COLO829 (cell line): ENCODE data around the gene LEFTY1.
"Not testable (repeated sequence)": the region's sequence is repeated elsewhere in the genome, so short reads cannot be mapped to it uniquely, and the experiment has no call there.

ENCODE experiments used
- DNase-seq: peaks from one replicate; pipeline ENCODE4 v3.0.0; 2012; ENCODE audit warnings: low spot score

LEFTY1 gene

DNA sequence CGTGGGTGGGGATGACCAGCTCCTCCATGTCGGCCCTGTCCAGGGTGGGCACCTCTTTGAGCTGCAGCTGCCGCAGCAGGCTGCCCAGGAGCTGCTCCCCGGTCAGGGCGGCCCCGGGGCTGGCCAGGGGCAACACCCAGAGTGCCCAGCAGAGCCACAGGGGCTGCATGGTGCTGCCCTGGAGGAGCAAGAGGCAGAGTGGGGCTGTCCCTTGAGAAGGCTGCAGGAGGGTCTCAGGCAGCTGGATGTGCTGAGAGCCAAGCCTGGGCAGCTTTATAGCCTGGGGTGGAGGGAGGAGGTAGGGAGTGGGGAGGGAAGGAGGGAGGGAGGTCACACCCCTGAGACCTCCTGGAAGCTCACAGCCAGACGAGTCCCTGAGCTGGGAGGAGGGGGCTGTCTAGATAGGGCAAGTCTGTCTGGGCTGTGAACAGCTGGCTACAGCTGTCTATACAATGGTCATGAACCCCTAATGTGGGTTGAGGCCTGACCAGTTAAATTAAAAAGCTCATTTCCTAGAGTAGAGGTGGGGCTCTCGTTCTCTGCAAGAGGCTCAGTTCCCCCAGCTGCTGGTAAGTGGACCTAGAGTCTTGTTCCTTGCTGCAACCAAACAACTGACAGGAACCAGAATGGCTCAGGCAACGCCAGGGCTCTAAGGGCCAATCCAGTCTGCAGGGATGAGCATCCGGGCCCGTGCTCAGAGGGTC is at the start of gene LEFTY1:
Gene LEFTY1, minus strand, starts transcription at position 249 of the 704 bp plus-strand sequence. Its CDS starts 80 bp downstream, at position 169.
- DNase-seq, result no peak

GRCh38 chr1:225937048-225937968 is 48.4 kb upstream of the LEFTY1 start:
- DNase-seq, result no peak

DNA sequence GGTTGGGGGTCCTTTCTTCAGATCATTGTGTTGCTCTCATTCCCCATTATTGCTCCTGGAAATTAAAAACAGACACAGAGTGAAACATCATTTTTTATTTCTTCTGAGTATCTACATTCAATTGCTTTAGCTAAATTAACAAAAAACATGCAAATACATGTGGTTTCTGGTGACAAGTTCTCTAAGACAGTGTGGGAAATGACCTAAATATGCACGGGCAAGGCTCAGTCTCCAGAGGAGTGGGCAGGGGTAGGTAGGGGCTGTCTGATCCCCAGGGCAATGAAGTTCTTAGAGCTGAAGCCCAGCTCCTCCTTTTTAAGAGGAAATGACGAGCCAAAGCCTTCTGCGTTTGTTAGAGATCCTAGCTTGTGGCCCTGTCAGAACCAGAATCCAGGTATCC is 47.6 kb upstream of the LEFTY1 start:
- no peak for DNase-seq

DNA sequence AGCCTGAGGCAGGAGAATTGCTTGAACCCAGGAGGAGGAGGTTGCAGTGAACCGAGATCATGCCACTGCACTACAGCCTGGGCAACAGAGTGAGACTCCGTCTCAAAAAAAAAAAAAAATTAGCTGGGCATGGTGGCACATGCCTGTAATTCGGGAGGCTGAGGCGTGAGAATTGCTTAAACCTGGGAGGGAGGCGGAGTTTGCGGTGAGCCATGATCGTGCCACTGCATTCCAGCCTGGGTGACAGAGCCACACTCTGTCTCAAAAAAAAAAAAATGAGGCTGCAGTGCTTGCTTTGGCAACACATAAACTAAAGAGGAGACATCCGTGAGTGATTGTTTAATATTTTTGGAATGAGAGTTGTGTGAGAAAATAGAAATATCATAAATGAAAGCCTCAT is 47.1 kb upstream of the LEFTY1 start:
- DNase-seq, result not testable (repeated sequence)

GRCh38 chr1:225934711-225935110 is 45.8 kb upstream of the LEFTY1 start:
- no peak for DNase-seq

DNA sequence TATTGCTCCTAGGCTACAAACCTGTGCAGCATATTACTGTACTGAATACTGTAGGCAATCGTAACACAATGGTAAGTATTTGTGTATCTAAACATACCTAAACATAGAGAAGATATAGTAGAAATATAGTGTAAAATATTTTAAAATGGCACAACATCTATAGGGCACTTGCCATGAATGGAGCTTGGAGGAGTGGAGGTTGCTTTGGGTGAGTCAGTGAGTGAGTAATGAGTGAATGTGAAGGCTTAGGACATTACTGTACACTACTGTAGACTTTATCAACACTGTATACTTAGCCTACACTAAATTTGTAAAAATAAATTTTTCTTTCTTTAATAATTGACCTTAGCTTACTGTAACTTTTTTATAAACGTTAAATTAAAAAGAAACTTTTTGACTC is 44.1 kb upstream of the LEFTY1 start:
- no peak for DNase-seq

DNA sequence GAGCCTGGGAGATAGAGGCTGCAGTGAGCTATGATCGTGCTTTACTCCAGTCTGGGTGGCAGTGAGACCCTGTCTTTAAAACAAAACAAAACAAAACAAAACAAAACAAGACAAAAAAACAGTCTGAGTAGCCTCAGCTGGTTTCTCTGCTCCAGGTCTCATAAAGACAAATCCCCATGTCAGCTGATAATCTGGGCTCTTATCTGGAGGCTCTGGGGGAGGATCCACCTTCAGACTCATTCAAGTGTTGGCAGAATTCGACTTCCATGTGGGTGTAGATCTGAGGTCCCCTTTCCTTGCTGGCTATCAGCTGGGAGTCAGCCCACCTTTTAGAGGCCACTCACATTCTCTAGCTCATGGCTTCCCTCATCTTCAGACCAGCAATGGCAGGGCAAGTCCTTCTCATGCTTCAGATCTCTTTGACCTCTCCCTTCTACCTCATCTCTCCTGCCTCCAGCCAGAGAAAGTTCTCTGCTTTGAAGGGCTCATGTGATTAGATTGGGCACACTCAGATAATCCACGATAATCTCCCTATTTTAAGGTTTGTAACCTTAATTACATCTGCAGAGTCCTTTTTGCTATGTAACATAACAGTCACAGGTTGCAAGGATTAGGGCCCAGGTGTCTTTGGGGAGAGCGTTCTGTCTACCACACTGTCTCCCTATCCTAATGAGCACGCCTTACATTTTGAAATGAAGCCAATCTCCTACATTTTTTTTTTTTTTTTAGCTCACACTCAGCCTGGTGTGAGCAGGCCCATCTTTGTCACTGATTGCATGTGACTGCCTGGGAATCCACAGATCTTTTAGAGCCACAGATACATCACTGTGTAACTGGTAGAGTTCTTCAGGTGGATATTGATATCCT is 42.6 kb upstream of the LEFTY1 start:
- no peak for DNase-seq

DNA sequence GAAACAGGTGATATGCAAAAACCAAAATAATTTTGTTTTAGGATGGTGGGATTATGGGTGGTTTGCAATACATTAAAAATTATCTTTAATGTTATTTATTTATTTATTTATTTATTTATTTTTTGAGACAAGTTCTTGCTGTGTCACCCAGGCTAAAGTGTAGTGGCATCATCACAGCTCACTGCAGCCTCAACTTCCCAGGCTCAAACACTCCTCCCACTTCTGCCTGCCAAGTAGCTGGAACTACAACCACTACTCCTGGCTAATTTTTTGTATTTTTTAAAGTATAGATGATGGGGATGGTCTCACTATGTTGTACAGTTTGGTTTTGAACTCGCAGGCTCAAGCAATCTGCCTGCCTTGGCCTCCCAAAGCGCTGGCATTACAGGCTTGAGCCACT is 41.6 kb upstream of the LEFTY1 start:
- no peak for DNase-seq

GRCh38 chr1:225929462-225929861 is 40.5 kb upstream of the LEFTY1 start:
- DNase-seq, result not testable (repeated sequence)

DNA sequence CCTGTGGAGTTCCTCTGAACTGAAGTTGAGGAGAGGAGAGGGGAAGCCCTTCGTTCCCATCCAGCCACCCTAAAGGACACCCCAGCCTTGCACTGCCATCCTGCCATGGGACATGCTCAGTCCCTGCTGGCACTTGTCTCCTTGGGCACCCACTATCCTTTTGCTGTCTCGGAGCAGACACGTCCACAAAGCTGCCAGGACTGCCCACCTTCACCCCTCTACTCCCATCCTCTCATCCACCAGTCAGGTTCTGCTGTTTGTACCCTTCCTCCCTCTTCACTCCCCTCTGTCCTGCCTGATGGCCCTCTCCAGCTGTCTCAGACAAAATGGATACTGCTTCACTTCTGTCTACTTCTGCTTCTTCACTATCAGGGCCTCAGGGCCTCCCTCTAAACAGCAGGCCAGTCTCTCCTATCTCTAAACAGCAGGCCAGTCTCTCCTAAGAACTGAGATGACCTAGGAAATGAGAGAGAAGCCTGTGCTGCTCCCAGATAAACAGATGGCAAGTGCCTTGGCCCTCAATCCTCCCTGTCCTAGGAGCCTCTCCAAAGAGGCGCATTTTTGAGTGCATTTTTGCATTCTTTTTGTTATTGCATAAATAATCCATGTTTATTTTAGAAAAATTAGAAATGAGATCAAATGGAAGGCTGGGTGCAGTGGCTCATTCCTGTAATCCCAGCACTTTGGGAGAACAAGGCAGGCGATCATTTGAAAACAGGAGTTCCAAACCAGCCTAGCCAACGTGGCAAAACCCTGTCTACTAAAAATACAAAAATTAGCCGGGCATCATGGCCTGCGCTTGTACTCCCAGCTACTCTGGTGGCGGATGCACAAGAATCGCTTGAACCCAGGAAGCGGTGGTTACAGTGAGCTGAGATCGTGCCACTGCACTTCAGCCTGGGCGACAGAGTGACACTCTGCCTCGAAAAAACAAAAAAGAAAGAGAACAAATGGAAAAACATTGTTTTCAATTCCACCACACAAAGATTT is 39.5 kb upstream of the LEFTY1 start:
- DNase-seq, result no peak

DNA sequence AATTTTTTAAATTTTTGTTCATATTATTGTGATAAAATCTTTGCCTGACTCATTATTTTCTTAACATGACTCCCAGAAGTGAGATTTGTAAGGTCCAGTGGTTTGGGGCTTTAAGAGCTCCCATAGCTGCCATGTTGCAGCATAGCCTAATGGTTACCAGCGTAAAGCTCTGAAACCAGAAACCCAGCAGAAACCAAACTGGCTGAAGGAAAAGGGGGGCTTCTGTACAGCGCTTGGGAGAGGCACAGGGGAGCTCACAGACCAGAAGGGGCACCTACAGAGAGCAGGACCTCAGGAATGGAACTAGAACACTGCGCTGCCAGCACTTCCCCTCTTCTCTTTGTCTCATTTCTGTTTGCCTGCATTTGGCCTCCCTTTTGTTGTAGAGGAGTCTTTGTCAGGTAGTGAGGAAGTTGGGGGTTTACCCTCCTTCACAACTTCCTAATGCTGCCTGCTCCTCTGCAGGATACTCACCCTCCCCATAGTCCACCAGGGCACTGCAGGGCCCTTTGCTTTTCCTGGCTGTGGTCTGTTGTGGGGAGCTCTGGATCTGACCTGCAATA is 37.7 kb upstream of the LEFTY1 start:
- DNase-seq, result no peak

- DNase-seq, result peak; percentile 95
Observed at GRCh38 chr1:225923692-225924555, 35.0 kb upstream of the LEFTY1 start, which contains the start of gene PYCR2. Gene PYCR2 (minus strand): TSS chr1:225924250. CDS start chr1:225924110, 140 bp downstream.

DNA sequence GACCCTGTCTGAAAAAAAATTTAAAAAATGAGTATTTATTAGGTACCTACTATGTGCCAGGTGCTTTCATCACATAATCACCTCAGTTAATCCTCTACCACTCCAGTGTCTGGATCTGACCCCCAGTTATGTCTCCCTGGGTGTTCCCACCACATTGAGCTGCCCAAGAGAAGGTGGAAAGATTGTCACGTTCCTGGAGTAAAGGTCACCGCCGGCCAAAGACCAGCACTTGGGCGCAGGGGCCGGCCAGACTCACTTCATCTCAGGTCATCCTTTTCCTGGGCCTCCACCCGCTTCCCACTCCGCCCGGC is 34.4 kb upstream of the LEFTY1 start:
- DNase-seq, result no peak

DNA sequence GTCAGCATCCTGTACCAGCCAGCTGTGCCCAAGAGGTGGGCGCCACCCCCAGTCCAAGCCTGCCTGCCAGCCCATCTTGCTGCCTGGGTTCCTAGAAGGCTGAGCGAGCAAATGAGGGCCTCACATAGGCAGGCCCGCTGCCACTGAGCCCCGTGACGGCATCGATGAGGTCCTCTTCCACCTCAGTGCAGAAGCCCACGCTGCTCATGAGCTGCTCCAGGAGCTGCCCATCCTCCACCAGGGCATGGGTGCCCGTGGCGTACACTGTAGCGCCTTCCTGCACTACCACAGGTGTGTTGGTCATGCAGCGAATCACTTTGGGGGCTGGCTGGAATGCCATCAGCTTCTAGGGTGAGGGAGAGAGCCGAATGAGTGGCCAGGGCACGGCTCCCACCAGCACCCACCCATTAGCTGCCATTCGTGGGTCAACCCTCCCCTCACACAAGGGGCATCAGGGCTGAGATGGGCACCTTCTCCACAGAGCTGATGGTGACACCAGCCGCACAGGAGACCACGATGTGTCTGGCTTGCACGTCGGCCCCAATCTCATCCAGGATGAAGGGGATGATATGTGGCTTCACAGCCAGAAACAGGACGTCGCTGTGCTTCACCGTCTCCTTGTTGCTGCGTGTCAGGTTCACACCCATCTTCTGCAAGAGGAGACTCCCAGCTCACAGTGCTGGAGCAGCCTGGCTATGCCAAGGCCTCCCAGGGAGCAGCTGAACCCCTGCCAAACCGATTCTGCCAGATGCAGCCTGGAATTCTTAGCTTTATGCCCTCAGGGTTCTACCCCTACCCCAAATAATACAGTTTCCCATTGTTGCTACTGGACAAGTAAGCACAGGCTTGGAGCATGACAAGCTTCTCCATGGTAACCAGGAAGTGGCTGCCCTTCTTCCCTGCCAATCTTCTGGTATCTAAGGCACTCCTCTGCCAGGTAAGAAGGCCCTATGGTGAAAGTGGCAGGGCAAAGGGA is 33.1 kb upstream of the LEFTY1 start:
- no peak for DNase-seq

DNA sequence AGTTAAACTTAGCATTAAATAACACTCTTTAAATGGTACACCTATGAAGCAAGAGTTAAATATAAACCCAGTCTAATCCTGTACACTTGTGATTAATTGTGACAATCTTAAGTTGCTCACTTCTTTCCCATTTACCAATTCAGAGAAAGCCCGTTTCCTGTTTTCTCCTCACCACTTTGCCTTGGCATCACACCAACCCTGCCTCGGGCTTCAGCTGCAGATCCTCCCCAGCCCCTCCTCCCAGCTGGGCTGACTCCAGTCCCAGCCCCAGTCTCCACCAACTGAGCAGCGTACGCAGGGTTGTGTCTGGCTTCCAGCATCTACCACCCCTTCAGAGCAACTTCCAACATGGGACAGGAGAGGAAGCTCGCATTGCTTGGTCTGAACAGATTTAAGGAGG is 31.0 kb upstream of the LEFTY1 start:
- DNase-seq, result peak; percentile 74

- DNase-seq, result no peak
Observed at GRCh38 chr1:225918280-225918679, 29.3 kb upstream of the LEFTY1 start.

- no peak for DNase-seq
Observed at GRCh38 chr1:225917536-225917935, 28.6 kb upstream of the LEFTY1 start.

- DNase-seq, result no peak
Observed at GRCh38 chr1:225917101-225917500, 28.2 kb upstream of the LEFTY1 start.
